Glomerular endothelial cell (primary cell): ENCODE results near the gene MAEA. TPM values are rescaled to one million over a fixed set of nuclear protein-coding genes. Genes with fewer than 3 reads are reported as not detected.
"Not testable (repeated sequence)": the region's sequence is repeated elsewhere in the genome, so short reads cannot be mapped to it uniquely, and the experiment has no call there.

Experiments
- DNase-seq: peaks from one replicate; pipeline ENCODE4 v3.0.0-alpha.2; 2011; ENCODE audit warnings: low read depth, low spot score; ENCODE audit errors: extremely low read depth
- total RNA-seq: library from RNA; depleted of rRNA; stranded (reverse); fragments of >200 nt; gene quantifications from 2 replicates; pipeline ENCODE4 v1.2.3, GENCODE V29; 2015

MAEA gene
- total RNA-seq, 1 donor from 2014 or later: 71.9 TPM

DNA sequence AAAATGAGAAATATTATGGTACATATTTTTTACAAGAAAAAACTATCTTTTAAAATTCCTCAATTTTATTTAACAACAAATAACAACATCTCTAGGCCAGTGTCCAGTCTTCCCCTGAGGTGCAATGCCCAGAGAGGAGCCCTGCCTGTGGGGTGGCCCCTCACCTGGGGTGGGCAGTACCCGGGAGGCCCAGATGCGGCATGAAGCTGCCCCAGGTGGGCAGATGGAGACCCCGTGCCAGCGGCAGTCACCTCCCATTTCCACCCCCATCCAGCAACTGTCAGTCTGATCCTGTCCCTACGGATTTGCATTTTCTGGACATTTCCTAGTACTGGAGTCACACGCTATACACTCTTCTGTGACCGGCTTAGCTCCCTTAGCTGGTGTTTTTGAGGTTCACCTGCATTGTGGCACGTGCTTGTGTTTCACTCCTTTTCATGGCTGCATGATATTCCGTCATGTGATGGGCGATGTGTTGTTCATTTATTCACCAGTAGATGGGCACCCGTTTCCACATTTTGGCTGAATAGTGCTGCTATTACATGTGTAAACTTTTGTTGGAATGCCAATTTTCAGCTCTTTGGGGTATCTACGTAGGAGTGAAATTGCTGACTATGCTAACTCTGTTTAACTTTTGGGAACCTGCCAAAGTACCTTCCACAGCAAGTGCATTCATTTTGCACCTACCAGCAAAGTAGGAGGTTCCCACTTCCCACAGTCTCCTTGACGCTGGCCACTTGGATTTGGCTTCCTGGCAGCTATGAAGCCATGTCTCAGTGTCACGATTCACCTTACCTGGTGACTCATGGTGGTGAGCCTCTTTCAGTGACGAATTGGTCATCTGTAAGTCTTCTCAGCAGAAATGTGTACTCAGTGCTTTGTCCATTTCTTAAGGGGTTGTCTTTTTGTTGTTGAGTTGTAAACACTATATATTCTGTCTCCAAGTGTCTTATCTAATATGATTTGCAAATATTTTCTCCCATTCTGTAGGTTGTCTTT is 11.7 kb upstream of the MAEA start:
- no peak for DNase-seq

DNA sequence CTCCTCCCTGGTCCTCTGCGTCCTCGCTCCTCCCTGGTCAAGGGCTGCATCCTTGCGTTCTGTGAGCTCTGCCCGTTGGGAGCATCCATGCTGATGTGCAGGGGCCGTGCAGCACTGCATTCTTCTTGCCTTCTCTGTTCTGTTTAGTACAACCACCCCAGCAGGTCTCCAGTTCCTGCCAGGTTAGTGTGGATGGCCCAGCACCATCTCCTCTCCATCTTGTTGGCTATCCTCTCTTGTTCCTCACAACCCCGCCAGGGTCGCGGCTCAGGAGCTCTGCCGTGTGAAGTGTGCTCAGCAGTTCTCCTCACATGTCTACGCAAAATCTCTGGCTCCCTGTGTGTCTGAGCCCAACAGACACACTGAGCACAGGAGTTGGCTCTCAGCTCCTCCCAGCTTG is 10.4 kb upstream of the MAEA start:
- no peak for DNase-seq

DNA sequence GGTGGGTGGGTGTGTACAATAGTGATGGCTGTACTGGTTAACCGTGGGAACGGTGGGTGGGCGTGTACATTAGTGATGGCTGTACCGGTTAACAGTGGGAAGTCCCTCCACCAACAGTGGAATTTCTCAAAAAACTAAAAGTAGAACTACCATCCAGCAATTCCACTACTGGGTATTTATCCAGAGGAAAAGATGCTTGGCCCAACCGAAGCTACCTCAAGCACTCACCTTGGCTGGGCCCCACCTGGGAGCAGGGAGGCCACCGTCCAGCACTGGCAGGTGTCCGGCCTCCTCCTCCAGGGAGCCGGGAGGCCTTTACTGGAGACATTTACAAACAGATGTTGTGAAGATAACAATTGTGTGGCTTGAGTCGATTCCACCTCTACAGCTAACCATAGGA is 6.0 kb upstream of the MAEA start:
- no peak for DNase-seq

DNA sequence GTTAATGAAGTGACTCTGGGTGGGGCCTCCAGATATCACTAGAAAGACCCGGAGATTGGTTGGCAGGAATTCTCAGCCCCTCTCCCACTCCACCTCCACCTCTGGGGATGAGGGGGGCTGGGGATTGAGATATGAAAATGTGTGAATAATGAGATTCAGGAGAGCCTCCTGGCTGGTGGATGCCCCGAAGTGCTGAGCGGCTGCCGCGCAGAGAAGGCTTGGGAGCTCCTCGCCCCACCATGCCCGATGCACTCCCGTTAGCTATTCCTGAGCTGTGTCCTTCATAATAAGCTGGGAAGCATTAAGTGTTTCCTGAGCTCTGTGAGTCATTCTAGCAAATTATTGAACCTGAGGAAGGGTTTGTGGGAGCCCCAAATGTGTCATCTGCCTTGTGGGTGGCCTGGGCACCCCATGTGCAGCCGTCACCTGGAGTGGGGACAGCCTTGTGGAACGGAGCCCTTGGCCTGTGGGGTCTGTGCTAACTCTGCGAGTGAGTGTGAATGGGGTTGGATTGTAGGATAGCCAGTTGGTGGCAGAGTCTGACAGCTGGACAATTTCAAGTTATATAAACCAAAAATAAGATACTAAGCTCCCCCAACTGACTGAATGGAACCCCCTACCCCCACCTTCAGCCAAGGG is 4.4 kb upstream of the MAEA start:
- no peak for DNase-seq

DNA sequence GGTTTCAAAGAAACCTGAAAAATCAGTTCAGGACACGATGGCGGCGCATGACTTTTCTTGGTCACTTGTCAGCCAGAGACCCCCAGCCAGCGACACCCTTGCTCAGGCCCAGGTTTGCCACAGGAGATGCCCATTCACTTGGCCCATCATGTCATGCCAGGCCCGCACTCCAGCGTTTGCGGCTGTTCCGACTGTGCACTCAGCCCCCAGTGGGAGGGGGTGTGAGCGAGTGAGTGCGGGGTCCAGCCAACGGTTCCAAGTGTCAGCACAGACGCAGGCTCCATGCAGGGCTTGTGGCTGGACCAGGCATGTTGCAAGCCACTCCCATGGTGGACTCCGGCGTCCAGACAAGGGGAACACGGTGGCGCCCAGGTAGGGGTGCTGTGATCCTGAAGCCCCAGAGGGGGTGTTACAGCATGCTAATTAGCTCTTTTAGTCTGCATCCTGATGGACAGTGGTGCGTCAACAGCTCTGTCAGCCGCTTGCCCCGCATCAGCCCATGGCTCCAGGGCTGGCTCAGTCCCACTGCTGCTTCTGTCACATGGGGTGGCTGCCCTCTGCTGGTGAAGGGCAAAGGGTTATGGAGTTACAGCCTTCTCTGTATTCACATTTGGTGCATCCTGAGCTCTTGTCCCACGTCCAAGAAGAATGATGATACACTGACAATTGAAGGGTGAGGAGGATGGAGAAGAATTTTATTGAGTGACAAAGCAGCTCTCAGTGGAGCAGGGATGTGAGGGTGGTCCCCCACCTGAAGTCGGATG is 3.7 kb upstream of the MAEA start:
- DNase-seq: no peak

DNA sequence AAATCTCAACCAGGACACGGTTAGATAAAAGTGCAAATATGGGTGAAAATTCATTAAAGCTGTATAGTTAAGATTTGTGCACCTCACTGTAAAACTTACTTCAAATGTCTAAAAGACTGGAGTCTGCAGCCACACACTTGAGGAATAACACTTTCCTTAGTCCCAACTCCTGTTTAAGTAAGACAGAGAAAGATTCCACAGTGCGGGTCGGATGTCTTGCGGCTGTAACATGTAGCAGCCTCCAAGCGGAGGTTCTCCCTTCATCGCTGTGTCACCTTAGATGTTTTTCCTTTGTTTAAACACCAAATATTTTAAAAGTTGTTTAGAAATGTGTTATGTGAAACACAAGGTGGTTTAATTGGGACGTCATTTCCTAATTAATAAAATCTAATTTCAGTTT is 905 bp upstream of the MAEA start:
- DNase-seq: no peak

DNA sequence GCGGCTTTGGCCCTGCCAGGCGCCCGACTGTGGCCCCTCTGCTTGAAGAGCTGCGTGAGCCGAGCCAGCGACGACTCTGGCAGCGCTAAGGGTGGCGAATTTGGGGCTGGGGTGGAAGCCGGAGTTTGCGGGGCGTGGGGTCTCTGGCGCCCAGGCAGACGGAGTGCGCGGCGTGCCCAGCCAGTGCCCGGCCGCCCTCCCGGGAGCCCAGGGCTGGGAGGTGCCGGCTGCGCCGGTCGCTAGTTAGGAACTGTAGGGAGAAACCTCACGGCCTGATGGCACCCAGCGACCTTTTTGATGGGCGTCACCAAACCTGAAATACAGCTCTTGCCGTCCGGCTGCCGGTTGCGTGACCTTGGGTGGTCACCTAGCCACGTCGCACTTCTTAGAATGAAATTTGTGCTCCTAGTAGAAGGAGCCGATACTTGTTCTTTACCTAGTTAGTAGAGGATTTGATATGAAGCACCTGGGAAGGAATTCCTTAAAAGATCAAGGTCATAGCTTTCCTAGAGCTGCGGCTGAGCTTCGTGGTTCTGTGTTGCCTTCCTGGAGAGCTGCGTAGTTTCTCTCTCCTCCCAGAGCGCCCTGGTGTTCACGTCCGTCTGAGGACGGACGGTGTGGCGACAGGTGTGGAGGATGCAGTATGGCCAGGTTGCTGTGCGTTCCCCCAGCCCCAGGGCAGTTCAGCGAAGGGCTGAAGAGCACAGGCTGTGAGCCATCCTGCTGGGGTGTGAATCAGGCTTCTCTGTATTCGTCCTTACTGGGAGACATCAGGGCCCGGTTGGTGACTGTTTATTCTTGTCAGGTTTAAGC is 680 bp downstream of the MAEA start:
- no peak for DNase-seq

DNA sequence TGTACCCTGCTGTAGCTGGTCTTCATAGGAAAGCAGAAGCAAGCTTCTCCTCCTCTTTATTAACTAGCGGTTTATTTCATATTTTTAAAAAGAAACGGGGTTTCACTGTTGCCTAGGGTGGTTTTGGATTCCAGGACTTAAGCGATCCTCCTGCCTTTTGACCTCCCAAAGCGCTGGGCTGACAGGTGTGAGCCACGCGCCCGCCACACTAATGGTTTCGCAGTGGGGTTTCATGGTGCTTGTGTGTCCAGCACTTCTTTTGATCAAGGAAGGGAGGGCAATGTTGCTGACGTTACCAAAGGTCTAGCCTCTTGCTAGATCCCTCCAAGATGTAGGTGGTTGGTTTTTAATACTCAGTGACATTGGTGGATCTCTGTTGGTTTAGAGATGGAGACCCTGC is 1.4 kb downstream of the MAEA start:
- DNase-seq: no peak

DNA sequence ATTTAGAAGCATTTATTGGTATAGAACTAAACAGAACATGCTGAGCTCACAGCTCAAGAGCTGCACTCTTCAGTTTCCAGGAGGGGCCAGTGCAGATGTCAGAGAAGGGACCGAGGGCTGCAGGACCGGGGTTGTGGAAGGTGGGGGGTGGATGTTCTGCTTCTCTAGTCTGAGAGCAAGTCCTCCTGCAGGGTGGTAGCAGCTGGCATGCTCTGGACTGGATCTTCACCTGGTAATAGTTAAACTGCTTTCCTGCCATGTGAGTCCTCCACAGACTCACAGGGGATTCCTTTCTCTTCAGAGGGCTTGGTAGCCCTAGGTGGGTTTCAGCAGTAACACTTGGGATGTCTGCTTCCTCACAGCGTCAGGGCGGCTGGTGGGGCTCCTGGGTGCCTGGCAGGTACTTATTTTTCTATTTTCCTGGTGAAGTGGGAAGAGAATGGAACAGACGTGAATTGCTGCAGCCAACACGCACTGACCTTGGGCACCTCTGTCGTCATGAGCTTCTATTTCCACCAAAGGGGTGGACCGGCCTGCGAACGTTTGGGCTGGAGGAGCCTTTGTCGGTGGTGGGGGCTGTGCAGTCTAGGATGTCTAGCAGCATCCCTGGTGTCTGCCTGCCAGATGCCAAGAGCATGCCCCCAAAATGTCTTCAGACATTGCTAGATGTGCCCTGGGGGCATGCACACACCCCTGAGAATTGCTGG is 2.5 kb downstream of the MAEA start:
- no peak for DNase-seq

DNA sequence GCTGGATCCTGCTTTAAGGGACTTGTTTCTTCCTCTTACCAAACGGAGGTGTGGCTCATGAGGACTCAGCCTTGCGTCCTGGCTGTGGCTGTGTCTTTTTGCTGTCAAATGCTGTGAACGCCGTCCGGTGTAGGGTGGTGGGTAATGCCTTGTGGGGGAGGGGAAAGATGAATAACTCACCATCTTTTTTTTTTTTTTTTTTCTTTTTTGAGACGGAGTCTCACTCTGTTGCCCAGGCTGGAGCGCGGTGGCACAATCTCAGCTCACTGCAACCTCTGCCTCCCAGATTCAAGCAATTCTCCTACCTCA is 3.0 kb downstream of the MAEA start:
- not testable (repeated sequence) for DNase-seq

DNA sequence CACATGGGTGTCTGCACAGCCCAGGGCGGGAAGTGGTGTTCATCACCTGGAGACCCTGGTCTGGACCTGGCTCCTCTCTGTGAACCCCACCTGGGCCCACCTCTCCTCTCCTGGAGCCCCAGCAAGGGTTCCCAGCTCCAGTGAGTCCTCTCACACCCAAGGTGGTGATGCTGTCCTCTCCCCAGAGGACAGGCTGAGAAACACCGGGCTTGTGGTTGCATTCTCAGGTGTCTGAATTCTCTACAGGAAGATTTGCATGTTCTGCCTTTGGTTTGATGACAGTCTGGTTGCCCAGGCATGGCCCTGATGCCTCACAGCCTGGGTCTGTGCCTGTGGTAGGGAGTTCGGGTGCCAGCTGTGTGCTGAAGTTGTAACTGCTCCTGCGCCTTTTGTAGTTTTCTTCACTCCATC is 3.8 kb downstream of the MAEA start:
- DNase-seq: no peak

DNA sequence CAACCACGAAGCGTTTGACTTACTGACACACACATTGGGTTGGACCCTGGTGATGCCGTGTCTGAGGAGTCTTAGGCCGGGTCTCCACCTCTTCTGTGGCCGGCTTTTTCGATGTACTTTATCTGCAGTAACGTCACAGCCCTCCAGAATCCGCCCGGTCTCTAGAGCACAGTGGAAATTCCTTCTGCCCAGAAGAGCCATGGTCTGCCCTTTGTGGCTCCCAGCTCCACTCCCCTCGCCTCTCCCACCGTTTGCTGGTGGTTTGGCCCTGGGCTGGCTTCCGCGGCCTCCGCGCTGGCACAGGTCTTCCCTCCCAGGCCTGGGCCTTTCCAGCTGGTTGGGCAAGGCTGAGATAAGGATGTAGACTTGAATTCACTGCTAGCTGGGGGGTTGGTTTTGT is 4.3 kb downstream of the MAEA start:
- no peak for DNase-seq

DNA sequence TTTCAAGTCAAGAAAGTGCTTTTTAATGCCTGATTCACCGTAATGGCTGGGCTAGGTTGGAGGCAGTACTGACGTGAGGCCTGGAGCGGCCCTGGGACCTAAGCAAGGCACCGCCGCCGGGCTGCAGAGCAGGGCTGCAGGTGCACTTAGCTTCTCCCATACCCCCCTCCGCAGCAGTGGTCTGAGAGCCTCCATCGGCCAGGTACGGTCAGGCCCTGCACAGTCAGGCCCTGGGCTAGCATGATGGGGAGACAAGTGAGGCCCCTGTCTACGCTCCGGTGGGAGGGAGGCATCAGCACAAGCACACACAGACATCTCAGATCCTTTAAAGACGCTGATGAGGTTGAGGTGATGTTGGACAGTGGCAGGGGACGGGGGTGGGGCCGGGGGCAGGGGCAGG is 4.7 kb downstream of the MAEA start:
- no peak for DNase-seq

DNA sequence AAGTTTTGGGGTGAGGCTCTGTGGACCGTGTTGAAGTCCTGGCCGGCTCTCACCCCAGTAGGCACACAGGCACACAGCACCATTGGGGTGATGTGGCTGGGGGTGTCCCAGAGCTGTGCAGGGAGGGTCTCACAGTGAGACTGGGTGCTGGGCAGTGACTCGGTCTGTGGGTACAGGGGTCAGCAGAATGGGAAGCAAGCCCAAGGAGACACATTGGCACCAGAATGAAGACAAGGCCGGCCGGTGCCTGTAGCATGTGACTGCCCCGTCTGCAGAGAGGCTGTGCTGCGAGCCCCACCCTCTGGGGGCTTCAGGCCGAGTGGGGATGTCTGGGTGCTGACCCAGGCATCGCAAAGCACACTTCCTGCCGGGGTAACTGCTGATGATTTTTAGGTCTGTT is 5.2 kb downstream of the MAEA start:
- DNase-seq: no peak

DNA sequence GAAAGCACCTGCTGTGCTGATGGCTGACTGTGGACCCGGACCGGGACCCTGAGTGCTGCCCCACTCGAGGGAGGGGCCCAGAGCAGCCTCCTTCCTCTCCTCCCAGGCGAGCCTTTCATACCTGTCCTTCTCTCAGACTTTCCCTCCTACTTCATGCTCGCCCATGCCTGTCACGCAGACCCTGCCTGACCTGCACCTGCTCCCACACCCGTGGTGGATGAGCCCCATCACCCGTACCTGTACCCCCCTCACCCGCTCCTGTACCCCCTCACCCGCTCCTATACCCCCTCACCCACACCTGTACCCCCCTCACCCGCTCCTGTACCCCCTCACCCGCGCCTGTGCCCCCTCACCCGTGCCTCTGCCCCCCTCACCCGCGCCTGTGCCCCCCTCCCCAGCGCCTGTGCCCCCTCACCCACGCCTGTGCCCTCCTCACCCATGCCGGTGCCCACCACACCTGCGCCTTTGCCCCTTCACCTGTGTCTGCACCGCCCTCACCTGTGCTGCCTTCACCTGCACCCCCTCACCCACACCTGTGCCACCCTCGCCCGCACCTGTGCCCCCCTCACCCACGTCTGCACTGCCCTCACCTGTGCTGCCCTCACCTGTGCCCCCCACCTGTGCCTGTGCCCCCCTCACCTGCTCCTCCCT is 5.8 kb downstream of the MAEA start:
- no peak for DNase-seq

DNA sequence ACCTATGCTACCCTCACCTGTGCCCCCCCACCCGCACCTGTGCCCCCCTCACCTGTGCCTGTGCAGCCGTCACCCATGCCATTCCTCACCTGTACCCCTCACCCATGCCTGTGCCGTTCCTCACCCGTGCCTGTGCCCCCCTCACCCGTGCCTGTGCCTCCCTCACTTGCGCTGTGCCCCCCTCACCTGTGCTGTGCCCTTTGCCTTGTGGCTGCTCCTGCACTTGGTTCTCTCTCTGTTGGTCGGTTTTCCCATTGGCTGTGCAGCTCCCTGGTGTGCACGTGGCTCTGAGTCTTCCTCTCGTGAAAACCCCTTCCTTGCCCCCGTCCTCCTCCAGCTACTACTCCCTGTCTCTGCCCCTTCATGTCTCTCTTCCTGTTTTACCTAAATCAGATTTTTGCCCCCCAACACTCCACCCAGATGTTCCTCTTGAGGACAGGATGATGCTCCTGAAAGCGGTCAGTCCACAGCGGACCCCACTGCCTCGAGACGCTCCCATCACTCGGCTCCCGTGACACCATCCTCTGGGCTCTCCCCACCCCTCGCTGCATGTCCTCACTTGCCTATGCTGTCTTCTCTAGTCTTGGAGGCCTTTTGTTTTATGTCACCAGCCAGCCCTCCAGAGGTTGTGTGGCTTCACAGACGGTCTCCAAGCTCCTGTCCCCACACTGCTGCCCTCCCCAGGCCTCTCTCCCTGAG is 6.8 kb downstream of the MAEA start:
- DNase-seq: no peak

DNA sequence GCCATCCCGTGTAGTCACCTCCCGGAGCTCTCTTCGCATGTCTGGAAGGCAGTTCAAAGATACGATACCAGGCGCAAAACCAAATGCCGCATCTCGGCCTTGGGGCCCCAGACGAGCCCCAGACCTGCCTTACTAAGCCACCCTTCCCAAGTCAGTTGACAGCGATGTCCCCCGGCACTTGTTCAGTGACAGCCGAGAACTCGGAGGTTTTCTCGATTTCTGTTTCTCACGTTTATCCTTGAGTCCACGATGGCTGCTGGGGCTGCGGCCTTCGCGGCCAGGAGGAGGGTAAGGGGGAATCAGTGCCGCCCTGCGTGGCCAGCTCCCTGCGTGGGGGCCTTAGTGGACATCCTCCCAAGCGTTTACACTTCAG is 7.3 kb downstream of the MAEA start:
- DNase-seq: no peak

DNA sequence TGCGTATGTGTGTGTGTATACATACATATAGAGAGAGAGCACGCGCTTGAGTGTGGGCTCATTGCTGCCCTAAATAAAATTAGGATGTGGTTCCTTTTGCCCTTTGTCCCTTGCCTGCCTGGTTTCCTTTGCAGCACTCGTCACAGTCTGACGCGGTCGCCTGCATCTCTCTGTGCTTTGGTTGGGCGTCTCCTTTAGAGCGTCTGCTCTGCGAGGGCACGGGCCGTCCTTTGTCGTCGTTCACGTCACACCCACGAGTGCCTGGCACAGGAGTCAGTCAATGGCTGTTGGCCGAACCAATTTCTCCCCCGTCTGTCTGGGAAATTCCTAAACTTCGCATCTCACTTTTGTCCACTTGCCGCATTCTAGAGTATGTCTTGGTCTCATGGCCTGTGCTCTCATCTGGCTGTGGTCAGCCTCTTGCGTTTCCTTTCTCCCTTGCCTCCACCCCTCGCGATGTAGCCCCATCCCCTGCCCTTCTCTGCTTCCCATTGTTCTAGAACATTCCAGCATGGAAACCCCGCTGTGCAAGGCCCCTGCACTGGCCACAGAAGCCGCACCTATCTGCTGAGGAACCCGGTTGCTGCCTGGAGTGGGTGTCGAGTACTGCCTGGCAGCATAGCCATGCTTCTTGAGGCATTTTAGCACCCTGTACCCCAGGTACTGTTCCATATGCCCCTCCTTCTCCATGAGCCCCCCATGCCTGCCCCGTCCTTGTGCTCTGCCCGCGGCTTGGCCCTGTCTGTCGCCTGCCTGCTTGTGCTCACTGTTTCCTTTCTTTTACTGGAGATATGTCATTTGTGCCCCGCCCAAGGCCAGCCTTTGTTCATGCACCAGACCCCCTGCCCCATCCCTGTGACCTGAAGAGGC is 8.0 kb downstream of the MAEA start:
- DNase-seq: no peak
